ENCODE measurements around the gene ITGB8. TPM values are rescaled to one million over a fixed set of nuclear protein-coding genes. Genes with fewer than 3 reads are reported as not detected.

ITGB8 gene
- total and polyA plus RNA-seq, 2 of the 4 experiments (the other 2 are of a cell fraction): 2.6 to 10.2 TPM

- Histone ChIP-seq H3K27me3 (ENCODE audit: control insufficient read depth, insufficient read depth, low read length) (no peaks in the 10 kb centered on the region), H3K9me3 (ENCODE audit: control insufficient read depth, insufficient read depth, low read length) (no peaks in the 10 kb centered on the region), H4K20me1 (ENCODE audit: insufficient read depth, low read length) (no peaks in the 10 kb centered on the region), H3K36me3 (ENCODE audit: control insufficient read depth, insufficient read depth, low read length) (peaks cover 9% of the 10 kb centered on the region; the same call in 1 of the 2 replicates), H4K8ac (ENCODE audit: low read depth in 2 of 2, low read length in 2 of 2) (no peak overlapping the region), H4K5ac (ENCODE audit: low read depth, low read length) (no peak overlapping the region), H2BK5ac (ENCODE audit: low read depth, low read length, poor library complexity, severe bottlenecking) (no peak overlapping the region), H2BK15ac (ENCODE audit: low read depth, low read length) (no peak overlapping the region), H3K4ac (ENCODE audit: low read depth, low read length) (no peak overlapping the region), H2AFZ (replicated peaks; ENCODE audit: low read length, poor library complexity) (no peak overlapping the region), H3K23ac (ENCODE audit: low read depth, low read length) (no peak overlapping the region), H3K4me2 (ENCODE audit: low read depth, low read length) (no peak overlapping the region), H2AK9ac (replicated peaks; ENCODE audit: low read depth, low read length, poor library complexity) (no peak overlapping the region), H4K91ac (ENCODE audit: insufficient read depth, low read depth, low read length) (no peak overlapping the region), H3K9ac (ENCODE audit: low read depth, low read length) (no peak overlapping the region), H2AK5ac (ENCODE audit: low read depth, low read length) (no peak overlapping the region), H2BK120ac (ENCODE audit: low read depth, low read length) (no peak overlapping the region), H3K14ac (replicated peaks; ENCODE audit: low read depth, low read length) (no peak overlapping the region), H3K9me1 (ENCODE audit: insufficient read depth, low read length) (no peaks in the 10 kb centered on the region), H2BK20ac (ENCODE audit: low read depth, low read length) (no peak overlapping the region), H3K4me3 (ENCODE audit: insufficient read depth, low read depth, low read length) (no peak overlapping the region), H3K4me1 (ENCODE audit: control insufficient read depth, insufficient read depth, low read length) (no peaks in the 10 kb centered on the region), H3K18ac (ENCODE audit: low read depth, low read length) (no peak overlapping the region), H3K27ac (ENCODE audit: insufficient read depth, low read length) (no peak overlapping the region), H3K79me1 (ENCODE audit: low read depth in 1 of 2, low read length in 2 of 2) (no peaks in the 10 kb centered on the region), H3K56ac (ENCODE audit: extremely low read depth, insufficient read depth, low read length) (no peak overlapping the region)
- no peak for ATAC-seq (ENCODE audit: low read depth)
- peak; percentile 17 for DNase-seq
- no peak for TF ChIP-seq USF2 (IDR thresholded peaks at IDR 0.05; ENCODE audit: low read depth, low read length)
- TF ChIP-seq SMC3 (IDR thresholded peaks at IDR 0.05; ENCODE audit: low read depth, low read length): no peak
- no peak for TF ChIP-seq BHLHE40 (IDR thresholded peaks at IDR 0.05; ENCODE audit: low read depth, low read length)
- TF ChIP-seq POLR2A (IDR thresholded peaks at IDR 0.05; ENCODE audit: low read depth, low read length): no peak
- no peak for TF ChIP-seq CTCF (conservative IDR thresholded peaks at IDR 0.05; ENCODE audit: low read depth, low read length)
- no peak for TF ChIP-seq MXI1 (IDR thresholded peaks at IDR 0.05; ENCODE audit: borderline replicate concordance, low read depth, low read length)
- no peak for TF ChIP-seq CEBPB (IDR thresholded peaks at IDR 0.05; ENCODE audit: low read depth, low read length)
- TF ChIP-seq MAZ (IDR thresholded peaks at IDR 0.05; ENCODE audit: borderline replicate concordance, low read depth, low read length): no peak
- TF ChIP-seq RAD21 (IDR thresholded peaks at IDR 0.05; ENCODE audit: low read length): no peak
- intact Hi-C loops (cut with micrococcal nuclease) (no loop called here), in situ Hi-C loops (cut with MboI; ENCODE audit: low sequenced_read_pairs) (no loop called here), dilution Hi-C loops (cut with HindIII; ENCODE audit: low sequenced_read_pairs, unreplicated experiment) (no loop called here)
- ChIA-PET POLR2A (ENCODE audit: unreplicated experiment) (no interaction called here), CTCF (no interaction called here)
- BruUV-seq (replicated peaks): no TSS peak
- WGBS, 2 experiments (ENCODE audit: extremely low coverage in 2 of 2, insufficient read length in 1 of 2): no CpG with 5 or more reads among the region's 2 CpGs
These were observed 68.8 kb downstream of the ITGB8 start for GRCh38 chr7:20399521-20399920.

Data from IMR-90 (cell line).